Endothelial cell of umbilical vein (primary cell): ENCODE data around the gene IPO4. TPM values are rescaled to one million over a fixed set of nuclear protein-coding genes. Genes with fewer than 3 reads are reported as not detected.

Experiments used
- BruUV-seq: library from RNA; stranded (reverse); fragments of 400-500 nt; replicated peaks from 2 replicates; lab custom pipeline; 2021; lab: Mats Ljungman, UMichigan
- CTCF ChIA-PET: fragments of 300-600, 350-600 bp; sonication (Branson Sonifier 250); formaldehyde crosslinking; loops from one replicate; lab custom pipeline; 2021; ENCODE audit warnings: antibody characterized with exemption, inconsistent platforms; lab: Charles Lee
- POLR2A ChIA-PET: fragments of 300-600, 350-600 bp; sonication (Branson Sonifier 250); formaldehyde crosslinking; loops from one replicate; lab custom pipeline; 2021; ENCODE audit warnings: antibody characterized with exemption, inconsistent platforms; lab: Charles Lee
- DNase-seq: peaks from one replicate; pipeline ENCODE4 v3.0.0-alpha.2; 2011; ENCODE audit warnings: low read depth, low spot score
- FAIRE-seq: peaks from 2 replicates; lab custom pipeline; 2011; peaks lifted over from hg19 to GRCh38; lab: Jason Lieb, UNC
- H2AFZ ChIP-seq: 2 replicates; pipeline ENCODE4 v1.6.0; 2012; ENCODE audit warnings: low read depth, low read length, control low read depth, inconsistent platforms
- H3K27ac ChIP-seq: 2 replicates; pipeline ENCODE4 v1.5.1; 2011; ENCODE audit warnings: low read depth, mild to moderate bottlenecking, control low read depth, low read length, moderate library complexity; ENCODE audit not compliant: insufficient read depth
- H3K27me3 ChIP-seq, 2 experiments: 2 replicates each; pipeline versions ENCODE4 v1.6.0 to v1.6.1; 2011; ENCODE audit warnings: low read length in 2 of 2, mixed read lengths in 1 of 2; ENCODE audit not compliant: control insufficient read depth in 2 of 2, insufficient read depth in 2 of 2
- H3K36me3 ChIP-seq, 2 experiments: 2 replicates in 1 of 2; 3 replicates in 1 of 2; pipeline ENCODE4 v1.5.1; 2011; ENCODE audit warnings: low read length in 2 of 2, mild to moderate bottlenecking in 1 of 2, moderate library complexity in 1 of 2; ENCODE audit not compliant: control insufficient read depth in 2 of 2, insufficient read depth in 2 of 2; ENCODE audit errors: extremely low read depth in 1 of 2
- H3K4me1 ChIP-seq: 3 replicates; pipeline ENCODE4 v1.5.1; 2011; ENCODE audit warnings: mild to moderate bottlenecking, low read length; ENCODE audit not compliant: control insufficient read depth, insufficient read depth; ENCODE audit errors: extremely low read depth
- H3K4me2 ChIP-seq: 2 replicates; pipeline ENCODE4 v1.6.1; 2011; ENCODE audit warnings: low read length, control low read depth, mixed read lengths; ENCODE audit not compliant: insufficient read depth
- H3K4me3 ChIP-seq, 3 experiments: fragments of 200-600 bp in 1 of 3; sonication (generic), shearing (Covaris generic) in 1 of 3; replicated peaks in 1 of 3; 2 replicates each; pipeline ENCODE4 v1.5.1; 2011 to 2016; ENCODE audit warnings: control low read depth in 3 of 3, low read length in 3 of 3, mild to moderate bottlenecking in 2 of 3, inconsistent platforms in 1 of 3, low read depth in 1 of 3, moderate library complexity in 1 of 3; ENCODE audit not compliant: insufficient read depth in 1 of 3
- H3K79me2 ChIP-seq: 2 replicates; pipeline ENCODE4 v1.6.0; 2012; ENCODE audit warnings: low read length, inconsistent platforms; ENCODE audit not compliant: control insufficient read depth, insufficient read depth
- H3K9ac ChIP-seq: replicated peaks from 2 replicates; pipeline ENCODE3; 2011; ENCODE audit warnings: low read length, control low read depth; ENCODE audit not compliant: insufficient read depth; ENCODE audit errors: extremely low read depth
- H3K9me1 ChIP-seq: replicated peaks from 3 replicates; pipeline ENCODE4 v1.6.0; 2011; ENCODE audit warnings: mild to moderate bottlenecking, low read length; ENCODE audit not compliant: control insufficient read depth, insufficient read depth; ENCODE audit errors: extremely low read depth
- H3K9me3 ChIP-seq: replicated peaks from 2 replicates; pipeline ENCODE4 v1.5.1; 2012; ENCODE audit warnings: low read length, inconsistent platforms; ENCODE audit not compliant: control insufficient read depth, insufficient read depth
- H4K20me1 ChIP-seq: replicated peaks from 2 replicates; pipeline ENCODE3; 2011; ENCODE audit warnings: mild to moderate bottlenecking, low read length; ENCODE audit not compliant: control insufficient read depth, insufficient read depth; ENCODE audit errors: extremely low read depth
- CTCF ChIP-seq, 2 donors: IDR thresholded peaks; 1 replicate in 1 of 2; 2 replicates in 1 of 2; pipeline ENCODE4 v1.5.1; 2011; ENCODE audit warnings: low read length in 2 of 2, mild to moderate bottlenecking in 2 of 2, moderate library complexity in 2 of 2, control low read depth in 1 of 2, inconsistent platforms in 1 of 2, low read depth in 1 of 2; ENCODE audit not compliant: insufficient read depth in 1 of 2; ENCODE audit errors: extremely low read depth in 1 of 2
- EZH2 ChIP-seq: IDR thresholded peaks from 2 replicates; pipeline ENCODE4 v1.6.1; 2012; ENCODE audit warnings: borderline replicate concordance, low read depth, mild to moderate bottlenecking, moderate library complexity, low read length, inconsistent platforms; ENCODE audit not compliant: severe bottlenecking
- FOS ChIP-seq: IDR thresholded peaks from 2 replicates; pipeline ENCODE4 v1.6.1; 2011; ENCODE audit warnings: mild to moderate bottlenecking, low read length, moderate library complexity, borderline replicate concordance; ENCODE audit not compliant: insufficient read depth
- GATA2 ChIP-seq: IDR thresholded peaks from 2 replicates; pipeline ENCODE4 v1.7.0; 2011; ENCODE audit warnings: low read depth, mild to moderate bottlenecking, moderate library complexity, mixed read lengths, low read length; ENCODE audit not compliant: insufficient read length, insufficient read depth
- JUN ChIP-seq: IDR thresholded peaks from 2 replicates; pipeline ENCODE4 v1.6.1; 2011; ENCODE audit warnings: borderline replicate concordance, low read depth; ENCODE audit not compliant: insufficient read length, insufficient read depth
- POLR2A ChIP-seq: IDR thresholded peaks from 2 replicates; pipeline ENCODE4 v1.6.1; 2012; ENCODE audit warnings: low read depth, mild to moderate bottlenecking, control low read depth, low read length
- dilution Hi-C: fragments of 300-500 bp; cut with MboI; formaldehyde crosslinking; loops from one replicate; pipeline ENCODE4 v1.15.0; 2019; ENCODE audit warnings: low sequenced_read_pairs; ENCODE audit not compliant: extremely low pct_ligation_motif_present
- intact Hi-C: fragments of 100-400 bp; cut with micrococcal nuclease; formaldehyde crosslinking; loops from one replicate; pipeline ENCODE4 v1.10.0; 2022
- polyA plus RNA-seq, 4 experiments: library from polyadenylated mRNA; depleted of rRNA in 3 of 4; stranded (reverse) in 3 of 4; unstranded in 1 of 4; fragments of >200 nt; gene quantifications; 2 replicates each; pipeline versions ENCODE4 v1.2.1 to v1.2.3, GENCODE V29; 2011 to 2012; ENCODE audit warnings: missing spikeins in 1 of 4
- total RNA-seq: library from RNA; stranded (reverse); gene quantifications from 2 replicates; pipeline ENCODE4 v1.2.3, GENCODE V29; 2021

The IPO4 gene
- total and polyA plus RNA-seq, 2 donors (not counting 3 experiments of a cell fraction or from before 2014, with no cell fraction given): 24.6 to 66.5 TPM

GRCh38 chr14:24226473-24226872 lies 37.9 kb upstream of the IPO4 start:
- no peaks in the 10 kb centered on the region for H3K27me3 ChIP-seq
- peaks cover 35% of the 10 kb centered on the region for H3K4me1 ChIP-seq
- ChIA-PET CTCF (interaction anchor here (1.7 kb wide), 1 partner anchor 12 kb away, joined by 5 read pairs; no protein-coding TSS in a partner anchor), POLR2A (interaction anchor here (3.1 kb wide), 1 partner anchor 12 kb away, joined by 21 read pairs; the partner anchor contains the start of genes CHMP4A and MDP1)
- no peaks in the 10 kb centered on the region for H3K9me3 ChIP-seq
- H3K9ac ChIP-seq: no peak overlapping the region
- DNase-seq (no peak), FAIRE-seq (no peak)
- H3K4me2 ChIP-seq: no peak overlapping the region
- BruUV-seq: no TSS peak
- H3K4me3 ChIP-seq: no peak overlapping the region
- dilution Hi-C loops: no loop called here
- TF ChIP-seq FOS (no peak), EZH2 (no peak), JUN (no peak), GATA2 (no peak), CTCF (IDR thresholded peaks at IDR 0.05; ENCODE audit: extremely low read depth in 1 of 2, insufficient read depth in 1 of 2, low read depth in 1 of 2, low read length in 2 of 2) (no peak), POLR2A (no peak)
- intact Hi-C loops: no loop called here
- peaks cover 68% of the 10 kb centered on the region for H3K79me2 ChIP-seq
- H3K36me3 ChIP-seq: peaks cover 0 to 6% of the 10 kb centered on the region in 2 experiments
- no peaks in the 10 kb centered on the region for H4K20me1 ChIP-seq
- H2AFZ ChIP-seq: no peak overlapping the region
- H3K9me1 ChIP-seq: no peaks in the 10 kb centered on the region
- peak overlapping the region; percentile 99 for H3K27ac ChIP-seq
